ENCODE measurements around the gene FAM53B. TPM values are rescaled to one million over a fixed set of nuclear protein-coding genes. Genes with fewer than 3 reads are reported as not detected.
A peak's percentile ranks its signal among the peaks of the same experiment; 100 is the strongest.

FAM53B gene
- total and polyA plus RNA-seq, 4 experiments from 2014 or later, result 7.3 to 60.7 (median 49.9) TPM

- Histone ChIP-seq H3K9me3 (ENCODE audit: control insufficient read depth in 1 of 2, low read length in 2 of 2) (no peaks in the 10 kb centered on the region), H3K27ac (ENCODE audit: low read depth, low read length) (peak overlapping the region; percentile 42), H3K36me3 (ENCODE audit: insufficient read depth, low read length) (peaks cover 3% of the 10 kb centered on the region), H3K4me1 (ENCODE audit: insufficient read depth, low read length) (peaks cover 82% of the 10 kb centered on the region), H3K4me3 (ENCODE audit: low read length in 2 of 2) (no peak overlapping the region), H3K27me3 (ENCODE audit: insufficient read depth, low read length) (no peaks in the 10 kb centered on the region)
- DNase-seq, result peak in 3 of 5 donors; percentile 30 to 62 (median 47)
- Mint-ChIP-seq H3K27me3 (no peaks in the 10 kb centered on the region), H3K36me3 (peaks cover 14% of the 10 kb centered on the region in 2 donors), H3K4me3 (peak overlapping the region in 7 of 8 donors; percentile 78 to 85 (median 82)), H3K9me3 (peaks cover 0 to 6% (median 0%) of the 10 kb centered on the region in 8 donors), H3K4me1 (peaks cover 57 to 95% (median 80%) of the 10 kb centered on the region in 4 donors), H3K27ac (peak overlapping the region; percentile 88 to 96 (median 95))
- POLR2A ChIA-PET (ENCODE audit: partially characterized antibody), result interaction anchor here (0.7 to 6.6 kb wide), 16 partner anchors 9 to 156 kb away, joined by 3 to 60 read pairs (median 6); partner anchors contain the start of gene EEF1AKMT2
- intact Hi-C loops (cut with micrococcal nuclease), result loop anchor here (1.0 to 2.0 kb wide), 3 partner anchors 9 to 104 kb away; no protein-coding TSS in a partner anchor
- CTCF ChIA-PET (ENCODE audit: partially characterized antibody), result interaction anchor here (0.9 to 6.1 kb wide), 12 partner anchors 9 to 105 kb away, joined by 3 to 36 read pairs (median 6); no protein-coding TSS in a partner anchor
Measured at GRCh38 chr10:124636271-124636995, 107.7 kb downstream of the FAM53B start.

GRCh38 chr10:124632566-124632965, 111.6 kb downstream of the FAM53B start:
- no peak overlapping the region for H3K27ac ChIP-seq (ENCODE audit: low read depth, low read length)
- intact Hi-C loops (cut with micrococcal nuclease), result loop anchor here (1.0 kb wide), 1 partner anchor 109 kb away; no protein-coding TSS in a partner anchor
- CTCF ChIA-PET (ENCODE audit: partially characterized antibody), result interaction anchor here (0.8 to 3.0 kb wide), 8 partner anchors 14 to 108 kb away, joined by 3 to 49 read pairs (median 4); no protein-coding TSS in a partner anchor

GRCh38 chr10:124632064-124632531, 112.1 kb downstream of the FAM53B start:
- intact Hi-C loops (cut with micrococcal nuclease), result loop anchor here (1.0 kb wide), 1 partner anchor 109 kb away; no protein-coding TSS in a partner anchor
- Mint-ChIP-seq H3K4me1 (peaks cover 45 to 95% (median 65%) of the 10 kb centered on the region in 4 donors), H3K36me3 (peaks cover 15 to 18% of the 10 kb centered on the region in 2 donors), H3K27ac (peak overlapping the region in 6 of 7 donors; percentile 13 to 83 (median 62)), H3K9me3 (peaks cover 0 to 4% (median 0%) of the 10 kb centered on the region in 8 donors), H3K27me3 (no peaks in the 10 kb centered on the region), H3K4me3 (no peak overlapping the region)
- CTCF ChIA-PET (ENCODE audit: partially characterized antibody), result interaction anchor here (0.8 to 3.0 kb wide), 8 partner anchors 15 to 108 kb away, joined by 3 to 49 read pairs (median 4); no protein-coding TSS in a partner anchor
- POLR2A ChIA-PET (ENCODE audit: partially characterized antibody), result interaction anchor here (0.8 to 2.7 kb wide), 5 partner anchors 23 to 110 kb away, joined by 3 to 16 read pairs (median 4); no protein-coding TSS in a partner anchor
- Histone ChIP-seq H3K27me3 (ENCODE audit: insufficient read depth, low read length) (no peaks in the 10 kb centered on the region), H3K4me3 (ENCODE audit: low read length in 2 of 2) (no peak overlapping the region), H3K4me1 (ENCODE audit: insufficient read depth, low read length) (peaks cover 75% of the 10 kb centered on the region), H3K27ac (ENCODE audit: low read depth, low read length) (no peak overlapping the region), H3K36me3 (ENCODE audit: insufficient read depth, low read length) (peaks cover 3% of the 10 kb centered on the region), H3K9me3 (ENCODE audit: control insufficient read depth in 1 of 2, low read length in 2 of 2) (no peaks in the 10 kb centered on the region)
- peak in 1 of 5 donors; percentile 37 for DNase-seq

More at GRCh38 chr10:124632566-124632965, 111.6 kb downstream of the FAM53B start:
- H3K4me3 Mint-ChIP-seq, result no peak overlapping the region
- H3K4me1 Mint-ChIP-seq, result peaks cover 46 to 95% (median 66%) of the 10 kb centered on the region in 4 donors
- H3K9me3 Mint-ChIP-seq, result peaks cover 0 to 4% (median 0%) of the 10 kb centered on the region in 8 donors
- H3K27ac Mint-ChIP-seq, result peak overlapping the region in 6 of 7 donors; percentile 27 to 78 (median 39)
- peaks cover 3% of the 10 kb centered on the region for H3K36me3 ChIP-seq (ENCODE audit: insufficient read depth, low read length)
- peak in 1 of 5 donors; percentile 4 for DNase-seq
- POLR2A ChIA-PET (ENCODE audit: partially characterized antibody), result interaction anchor here (0.7 to 2.7 kb wide), 6 partner anchors 22 to 109 kb away, joined by 3 to 16 read pairs (median 4); no protein-coding TSS in a partner anchor
- no peak overlapping the region for H3K4me3 ChIP-seq (ENCODE audit: low read length in 2 of 2)
- H3K4me1 ChIP-seq (ENCODE audit: insufficient read depth, low read length), result peaks cover 75% of the 10 kb centered on the region
- no peaks in the 10 kb centered on the region for H3K9me3 ChIP-seq (ENCODE audit: control insufficient read depth in 1 of 2, low read length in 2 of 2)
- no peaks in the 10 kb centered on the region for H3K27me3 ChIP-seq (ENCODE audit: insufficient read depth, low read length)
- H3K36me3 Mint-ChIP-seq, result peaks cover 15 to 18% of the 10 kb centered on the region in 2 donors
- H3K27me3 Mint-ChIP-seq, result no peaks in the 10 kb centered on the region

- H3K4me3 ChIP-seq (ENCODE audit: low read length in 2 of 2), result no peak overlapping the region
- H3K27ac ChIP-seq (ENCODE audit: low read depth, low read length), result peak overlapping the region; percentile 12
- H3K9me3 ChIP-seq (ENCODE audit: control insufficient read depth in 1 of 2, low read length in 2 of 2), result no peaks in the 10 kb centered on the region
- no peak overlapping the region for H3K4me3 Mint-ChIP-seq
- no peaks in the 10 kb centered on the region for H3K27me3 Mint-ChIP-seq
- peaks cover 3% of the 10 kb centered on the region for H3K36me3 ChIP-seq (ENCODE audit: insufficient read depth, low read length)
- peaks cover 38 to 95% (median 61%) of the 10 kb centered on the region in 4 donors for H3K4me1 Mint-ChIP-seq
- H3K27me3 ChIP-seq (ENCODE audit: insufficient read depth, low read length), result no peaks in the 10 kb centered on the region
- H3K27ac Mint-ChIP-seq, result peak overlapping the region in 5 of 7 donors; percentile 12 to 83 (median 29)
- DNase-seq, result no peak
- POLR2A ChIA-PET (ENCODE audit: partially characterized antibody), result interaction anchor here (0.9 to 5.4 kb wide), 4 partner anchors 71 to 110 kb away, joined by 3 to 43 read pairs (median 4); no protein-coding TSS in a partner anchor
- H3K36me3 Mint-ChIP-seq, result peaks cover 18% of the 10 kb centered on the region in 2 donors
- intact Hi-C loops (cut with micrococcal nuclease), result no loop called here
- peaks cover 75% of the 10 kb centered on the region for H3K4me1 ChIP-seq (ENCODE audit: insufficient read depth, low read length)
- peaks cover 0 to 4% (median 0%) of the 10 kb centered on the region in 8 donors for H3K9me3 Mint-ChIP-seq
- CTCF ChIA-PET (ENCODE audit: partially characterized antibody), result interaction anchor here (1.2 to 5.4 kb wide), 3 partner anchors 60 to 116 kb away, joined by 3 to 89 read pairs (median 4); no protein-coding TSS in a partner anchor
Measured at GRCh38 chr10:124630551-124630950, 113.6 kb downstream of the FAM53B start.

GRCh38 chr10:124629842-124630241, 114.3 kb downstream of the FAM53B start:
- H3K27me3 Mint-ChIP-seq, result no peaks in the 10 kb centered on the region
- H3K4me3 ChIP-seq (ENCODE audit: low read length in 2 of 2), result no peak overlapping the region
- H3K4me1 Mint-ChIP-seq, result peaks cover 41 to 99% (median 62%) of the 10 kb centered on the region in 4 donors
- H3K4me1 ChIP-seq (ENCODE audit: insufficient read depth, low read length), result peaks cover 78% of the 10 kb centered on the region
- no peaks in the 10 kb centered on the region for H3K9me3 ChIP-seq (ENCODE audit: control insufficient read depth in 1 of 2, low read length in 2 of 2)
- POLR2A ChIA-PET (ENCODE audit: partially characterized antibody), result interaction anchor here (1.1 to 5.4 kb wide), 4 partner anchors 14 to 110 kb away, joined by 3 to 43 read pairs (median 4); no protein-coding TSS in a partner anchor
- H3K27me3 ChIP-seq (ENCODE audit: insufficient read depth, low read length), result no peaks in the 10 kb centered on the region
- CTCF ChIA-PET (ENCODE audit: partially characterized antibody), result interaction anchor here (0.6 to 5.4 kb wide), 3 partner anchors 112 to 197 kb away, joined by 3 to 89 read pairs (median 4); no protein-coding TSS in a partner anchor
- peak overlapping the region in 5 of 7 donors; percentile 49 to 89 (median 81) for H3K27ac Mint-ChIP-seq
- peaks cover 18 to 21% of the 10 kb centered on the region in 2 donors for H3K36me3 Mint-ChIP-seq
- intact Hi-C loops (cut with micrococcal nuclease), result no loop called here
- DNase-seq, result no peak
- H3K9me3 Mint-ChIP-seq, result peaks cover 0 to 4% (median 0%) of the 10 kb centered on the region in 8 donors
- H3K4me3 Mint-ChIP-seq, result no peak overlapping the region
- H3K27ac ChIP-seq (ENCODE audit: low read depth, low read length), result peak overlapping the region; percentile 12
- H3K36me3 ChIP-seq (ENCODE audit: insufficient read depth, low read length), result peaks cover 3% of the 10 kb centered on the region

- no peak overlapping the region for H3K27ac ChIP-seq (ENCODE audit: low read depth, low read length)
- intact Hi-C loops (cut with micrococcal nuclease), result no loop called here
- no peak for DNase-seq
- POLR2A ChIA-PET (ENCODE audit: partially characterized antibody), result interaction anchor here (1.1 to 5.4 kb wide), 4 partner anchors 15 to 111 kb away, joined by 3 to 43 read pairs (median 4); no protein-coding TSS in a partner anchor
- Mint-ChIP-seq H3K4me1 (peaks cover 37 to 100% (median 62%) of the 10 kb centered on the region in 4 donors), H3K27me3 (no peaks in the 10 kb centered on the region), H3K36me3 (peaks cover 14 to 18% of the 10 kb centered on the region in 2 donors), H3K4me3 (peak overlapping the region in 5 of 8 donors; percentile 10 to 60 (median 27)), H3K27ac (peak overlapping the region; percentile 16 to 91 (median 82)), H3K9me3 (peaks cover 0 to 2% (median 0%) of the 10 kb centered on the region in 8 donors)
- no peak overlapping the region for H3K4me3 ChIP-seq (ENCODE audit: low read length in 2 of 2)
- CTCF ChIA-PET (ENCODE audit: partially characterized antibody), result interaction anchor here (0.6 to 5.4 kb wide), 4 partner anchors 88 to 198 kb away, joined by 3 to 89 read pairs (median 27); no protein-coding TSS in a partner anchor
- H3K4me1 ChIP-seq (ENCODE audit: insufficient read depth, low read length), result peaks cover 80% of the 10 kb centered on the region
- H3K9me3 ChIP-seq (ENCODE audit: control insufficient read depth in 1 of 2, low read length in 2 of 2), result no peaks in the 10 kb centered on the region
- H3K27me3 ChIP-seq (ENCODE audit: insufficient read depth, low read length), result no peaks in the 10 kb centered on the region
- peaks cover 3% of the 10 kb centered on the region for H3K36me3 ChIP-seq (ENCODE audit: insufficient read depth, low read length)
Measured at GRCh38 chr10:124629415-124629814, 114.8 kb downstream of the FAM53B start.

Data from CD4-positive, alpha-beta memory T cell (primary cell).